Measurements from ENCODE around the gene C5.
A peak's percentile ranks its signal among the peaks of the same experiment; 100 is the strongest.

C5 gene

GRCh38 chr9:120911295-120911837 lies 138.7 kb downstream of the C5 start:
- no peak for DNase-seq (ENCODE audit: low read depth in 2 of 2)

GRCh38 chr9:120910643-120911042 lies 139.4 kb downstream of the C5 start:
- DNase-seq (ENCODE audit: low read depth in 2 of 2), result no peak

GRCh38 chr9:120909904-120910303 lies 140.2 kb downstream of the C5 start:
- peak; percentile 68 to 70 for DNase-seq (ENCODE audit: low read depth in 2 of 2)

- no peak for DNase-seq (ENCODE audit: low read depth in 2 of 2)
These were observed 144.5 kb downstream of the C5 start for GRCh38 chr9:120905315-120906164.

- no peak for DNase-seq (ENCODE audit: low read depth in 2 of 2)
These were observed 145.1 kb downstream of the C5 start for GRCh38 chr9:120904978-120905301.

GRCh38 chr9:120904061-120904977 lies 145.8 kb downstream of the C5 start:
- no peak for DNase-seq (ENCODE audit: low read depth in 2 of 2)

GRCh38 chr9:120902569-120903535 lies 147.2 kb downstream of the C5 start:
- DNase-seq (ENCODE audit: low read depth in 2 of 2), result no peak
